Measurements from ENCODE around the gene GRIN2A. TPM values are rescaled to one million over a fixed set of nuclear protein-coding genes. Genes with fewer than 3 reads are reported as not detected.

Gene GRIN2A
- total and polyA plus RNA-seq, 8 donors: 0.06 to 9.8 (median 0.86) TPM

- H3K27ac ChIP-seq: no peak overlapping the region
- H3K4me1 ChIP-seq: no peaks in the 10 kb centered on the region
- TF ChIP-seq POLR2A (IDR thresholded peaks at IDR 0.05) (no peak), CTCF (IDR thresholded peaks at IDR 0.05) (no peak), POLR2AphosphoS5 (IDR thresholded peaks at IDR 0.05) (no peak), EP300 (IDR thresholded peaks at IDR 0.05) (no peak)
- H3K9me3 ChIP-seq: no peaks in the 10 kb centered on the region
- no peaks in the 10 kb centered on the region for H3K36me3 ChIP-seq
- no peak for DNase-seq
- H3K27me3 ChIP-seq: no peaks in the 10 kb centered on the region
- WGBS, 5 donors: 50 to 57% (median 53%) methylated on average over 4 of the region's 4 CpGs
- H3K4me3 ChIP-seq: no peak overlapping the region
- intact Hi-C loops (cut with DNase I; ENCODE audit: low total_unique reads): no loop called here
Observed at GRCh38 chr16:9922441-9922840, 259.8 kb downstream of the GRIN2A start.

- Histone ChIP-seq H3K4me3 (no peak overlapping the region), H3K36me3 (no peaks in the 10 kb centered on the region), H3K27ac (no peak overlapping the region), H3K27me3 (no peaks in the 10 kb centered on the region), H3K4me1 (no peaks in the 10 kb centered on the region), H3K9me3 (no peaks in the 10 kb centered on the region)
- 68 to 91% (median 83%) methylated on average over 1 of the region's 1 CpG for WGBS, 5 donors
- intact Hi-C loops (cut with DNase I; ENCODE audit: low total_unique reads): no loop called here
- DNase-seq: no peak
- TF ChIP-seq CTCF (IDR thresholded peaks at IDR 0.05): no peak
- TF ChIP-seq POLR2A (IDR thresholded peaks at IDR 0.05): no peak
- no peak for TF ChIP-seq POLR2AphosphoS5 (IDR thresholded peaks at IDR 0.05)
- no peak for TF ChIP-seq EP300 (IDR thresholded peaks at IDR 0.05)
Observed at GRCh38 chr16:9921997-9922396, 260.2 kb downstream of the GRIN2A start.

- peaks cover 0 to under 1% (median 0%) of the 10 kb centered on the region in 4 donors for H3K4me1 ChIP-seq
- no peak for DNase-seq
- no peak overlapping the region for H3K4me3 ChIP-seq
- H3K27ac ChIP-seq: no peak overlapping the region
- no peaks in the 10 kb centered on the region for H3K27me3 ChIP-seq
- intact Hi-C loops (cut with DNase I; ENCODE audit: low total_unique reads): no loop called here
- no peak for TF ChIP-seq CTCF (IDR thresholded peaks at IDR 0.05)
- no peak for TF ChIP-seq POLR2AphosphoS5 (IDR thresholded peaks at IDR 0.05)
- no peak for TF ChIP-seq EP300 (IDR thresholded peaks at IDR 0.05)
- TF ChIP-seq POLR2A (IDR thresholded peaks at IDR 0.05): no peak
- 69 to 89% (median 78%) methylated on average over 3 of the region's 3 CpGs for WGBS, 5 donors
- H3K9me3 ChIP-seq: no peaks in the 10 kb centered on the region
- no peaks in the 10 kb centered on the region for H3K36me3 ChIP-seq
Observed at GRCh38 chr16:9919460-9919859, 262.8 kb downstream of the GRIN2A start.

- Histone ChIP-seq H3K4me1 (peaks cover 0 to 5% (median 0%) of the 10 kb centered on the region in 4 donors), H3K36me3 (no peaks in the 10 kb centered on the region), H3K9me3 (no peaks in the 10 kb centered on the region), H3K27me3 (no peaks in the 10 kb centered on the region), H3K4me3 (no peak overlapping the region), H3K27ac (no peak overlapping the region)
- 67 to 86% (median 80%) methylated on average over 6 of the region's 6 CpGs for WGBS, 5 donors
- TF ChIP-seq POLR2AphosphoS5 (IDR thresholded peaks at IDR 0.05) (no peak), EP300 (IDR thresholded peaks at IDR 0.05) (no peak), CTCF (IDR thresholded peaks at IDR 0.05) (no peak), POLR2A (IDR thresholded peaks at IDR 0.05) (no peak)
- no peak for DNase-seq
- intact Hi-C loops (cut with DNase I; ENCODE audit: low total_unique reads): no loop called here
Observed at GRCh38 chr16:9917691-9918090, 264.5 kb downstream of the GRIN2A start.
